Liver (tissue), 9 donors: ENCODE measurements around the gene PDLIM4. TPM values are rescaled to one million over a fixed set of nuclear protein-coding genes. Genes with fewer than 3 reads are reported as not detected.
A peak's percentile ranks its signal among the peaks of the same experiment; 100 is the strongest.

Experiments
- DNase-seq: peaks from one replicate; pipeline ENCODE4 v3.0.0-alpha.2; 2017; ENCODE audit warnings: low spot score
- H3K27ac ChIP-seq, 2 donors: one replicate each; pipeline ENCODE4 v1.7.0; 2013; ENCODE audit warnings: inconsistent platforms in 2 of 2, low read length in 2 of 2, control low read depth in 1 of 2, low read depth in 1 of 2, mild to moderate bottlenecking in 1 of 2
- H3K27me3 ChIP-seq, 4 donors: one replicate each; pipeline versions ENCODE4 v1.6.1 to v1.7.0; 2013; ENCODE audit warnings: low read length in 3 of 4, inconsistent platforms in 1 of 4, mild to moderate bottlenecking in 1 of 4, moderate library complexity in 1 of 4; ENCODE audit not compliant: control insufficient read depth in 4 of 4, insufficient read depth in 4 of 4
- H3K36me3 ChIP-seq, 4 donors: one replicate each; pipeline versions ENCODE4 v1.6.1 to v1.7.0; 2013; ENCODE audit warnings: low read length in 3 of 4, mild to moderate bottlenecking in 3 of 4, low read depth in 1 of 4, moderate library complexity in 1 of 4; ENCODE audit not compliant: control insufficient read depth in 4 of 4, insufficient read depth in 3 of 4
- H3K4me1 ChIP-seq, 4 donors: one replicate each; pipeline versions ENCODE4 v1.6.1 to v1.7.0; 2013; ENCODE audit warnings: low read length in 3 of 4, mild to moderate bottlenecking in 3 of 4, moderate library complexity in 1 of 4; ENCODE audit not compliant: control insufficient read depth in 4 of 4, insufficient read depth in 4 of 4
- H3K4me3 ChIP-seq, 3 donors: one replicate each; pipeline versions ENCODE4 v1.6.1 to v1.7.0; 2013; ENCODE audit warnings: low read length in 3 of 3, control low read depth in 1 of 3, low read depth in 1 of 3, mild to moderate bottlenecking in 1 of 3
- H3K9ac ChIP-seq, 2 donors: one replicate each; pipeline ENCODE4 v1.7.0; 2013; ENCODE audit warnings: low read length in 2 of 2, mild to moderate bottlenecking in 2 of 2, moderate library complexity in 2 of 2, control low read depth in 1 of 2, low read depth in 1 of 2
- H3K9me3 ChIP-seq, 4 donors: one replicate each; pipeline versions ENCODE4 v1.6.1 to v1.7.0; 2013; ENCODE audit warnings: low read length in 3 of 4; ENCODE audit not compliant: control insufficient read depth in 4 of 4
- ATF3 ChIP-seq: IDR thresholded peaks from 2 replicates; pipeline ENCODE4 v1.6.1; 2016; ENCODE audit warnings: antibody characterized with exemption
- EGR1 ChIP-seq, 2 donors: IDR thresholded peaks; 2 replicates each; pipeline ENCODE4 v1.6.1; 2016 to 2018; ENCODE audit warnings: antibody characterized with exemption in 2 of 2, low read depth in 2 of 2
- HNF4A ChIP-seq, 2 donors: conservative IDR thresholded peaks; 2 replicates each; pipeline ENCODE4 v1.6.1; 2016; ENCODE audit warnings: antibody characterized with exemption in 2 of 2, mild to moderate bottlenecking in 2 of 2
- JUND ChIP-seq, 2 donors: IDR thresholded peaks; 2 replicates each; pipeline ENCODE4 v1.6.1; 2016; ENCODE audit warnings: antibody characterized with exemption in 2 of 2
- MAX ChIP-seq: IDR thresholded peaks from 2 replicates; pipeline ENCODE4 v1.6.1; 2016; ENCODE audit warnings: antibody characterized with exemption
- NR2F2 ChIP-seq: IDR thresholded peaks from 2 replicates; pipeline ENCODE4 v1.6.1; 2016; ENCODE audit warnings: antibody characterized with exemption
- RAD21 ChIP-seq, 2 donors: IDR thresholded peaks; 2 replicates each; pipeline ENCODE4 v1.6.1; 2016; ENCODE audit warnings: antibody characterized with exemption in 2 of 2, mild to moderate bottlenecking in 2 of 2
- RXRA ChIP-seq, 2 donors: IDR thresholded peaks; 2 replicates each; pipeline ENCODE4 v1.6.1; 2017 to 2018; ENCODE audit warnings: antibody characterized with exemption in 2 of 2, mild to moderate bottlenecking in 1 of 2
- SP1 ChIP-seq: IDR thresholded peaks from 2 replicates; pipeline ENCODE4 v1.6.1; 2018; ENCODE audit warnings: antibody characterized with exemption, mild to moderate bottlenecking
- TAF1 ChIP-seq: conservative IDR thresholded peaks from 2 replicates; pipeline ENCODE4 v1.6.1; 2016; ENCODE audit warnings: antibody characterized with exemption, mild to moderate bottlenecking
- ZBTB33 ChIP-seq: IDR thresholded peaks from 2 replicates; pipeline ENCODE4 v1.6.1; 2016; ENCODE audit warnings: antibody characterized with exemption
- WGBS: extraction: QIAGEN DNeasy Blood & Tissue Kit; methylation state at CpG from one replicate; pipeline ENCODE4 v1.1.7; 2013; 5-methylcytosine and 5-hydroxymethylcytosine counted together
- polyA plus RNA-seq, 2 donors: library from polyadenylated mRNA; stranded (reverse) in 1 of 2; unstranded in 1 of 2; fragments of 200-250 nt in 1 of 2; fragments of >200 nt in 1 of 2; fragmentation: Nextera tagmentation in 1 of 2; extraction: Ambion mirVana in 1 of 2; gene quantifications; one replicate each; pipeline versions ENCODE4 v1.2.1 to v1.2.3, GENCODE V29; 2013 to 2015
- total RNA-seq, 2 donors: library from RNA; depleted of rRNA; stranded (reverse); fragments of >200 nt; gene quantifications; one replicate each; pipeline ENCODE4 v1.2.3, GENCODE V29; 2014
- TF ChIP-seq, protein P1 (sequence below): IDR thresholded peaks from 2 replicates; pipeline ENCODE4 v1.6.1; 2016; ENCODE audit warnings: antibody characterized with exemption, mild to moderate bottlenecking
- donor health status: healthy.
- donor health status: healthy.
- donor health status: healthy.
- donor health status: healthy.
- donor health status: healthy.

Gene PDLIM4
- total and polyA plus RNA-seq, 4 donors, result 0.25 to 0.93 (median 0.65) TPM

DNA sequence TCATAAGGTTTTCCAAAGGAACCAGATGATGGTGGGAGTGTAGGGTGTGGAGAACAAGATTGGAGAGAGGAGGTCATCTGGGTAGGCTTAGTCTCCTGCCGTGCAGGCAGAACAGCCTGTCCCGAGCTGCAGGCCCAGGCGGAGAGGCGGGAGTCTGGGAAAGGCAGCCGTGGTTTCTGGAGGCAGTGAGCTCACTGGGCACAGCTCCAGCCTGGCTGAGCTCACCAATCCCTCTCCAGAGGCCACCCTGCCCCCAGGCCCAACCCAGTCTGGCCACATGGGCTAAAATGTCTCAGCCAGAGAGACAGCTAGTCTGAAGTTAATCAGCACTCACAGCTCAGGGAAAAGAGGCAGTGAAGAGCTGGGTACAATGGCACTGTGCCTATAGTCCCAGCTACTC, 42.2 kb upstream of the PDLIM4 start:
- Histone ChIP-seq H3K4me3 (no peak overlapping the region), H3K4me1 (no peaks in the 10 kb centered on the region), H3K9ac (no peak overlapping the region), H3K36me3 (peaks cover 0 to 18% (median 3%) of the 10 kb centered on the region in 4 donors), H3K27ac (peak overlapping the region; percentile 34 to 54), H3K9me3 (no peaks in the 10 kb centered on the region), H3K27me3 (no peaks in the 10 kb centered on the region)
- DNase-seq, result no peak
- 76% methylated on average over 5 of the region's 5 CpGs for WGBS
- TF ChIP-seq NR2F2, result peak; percentile 25
- TF ChIP-seq, protein P1, sequence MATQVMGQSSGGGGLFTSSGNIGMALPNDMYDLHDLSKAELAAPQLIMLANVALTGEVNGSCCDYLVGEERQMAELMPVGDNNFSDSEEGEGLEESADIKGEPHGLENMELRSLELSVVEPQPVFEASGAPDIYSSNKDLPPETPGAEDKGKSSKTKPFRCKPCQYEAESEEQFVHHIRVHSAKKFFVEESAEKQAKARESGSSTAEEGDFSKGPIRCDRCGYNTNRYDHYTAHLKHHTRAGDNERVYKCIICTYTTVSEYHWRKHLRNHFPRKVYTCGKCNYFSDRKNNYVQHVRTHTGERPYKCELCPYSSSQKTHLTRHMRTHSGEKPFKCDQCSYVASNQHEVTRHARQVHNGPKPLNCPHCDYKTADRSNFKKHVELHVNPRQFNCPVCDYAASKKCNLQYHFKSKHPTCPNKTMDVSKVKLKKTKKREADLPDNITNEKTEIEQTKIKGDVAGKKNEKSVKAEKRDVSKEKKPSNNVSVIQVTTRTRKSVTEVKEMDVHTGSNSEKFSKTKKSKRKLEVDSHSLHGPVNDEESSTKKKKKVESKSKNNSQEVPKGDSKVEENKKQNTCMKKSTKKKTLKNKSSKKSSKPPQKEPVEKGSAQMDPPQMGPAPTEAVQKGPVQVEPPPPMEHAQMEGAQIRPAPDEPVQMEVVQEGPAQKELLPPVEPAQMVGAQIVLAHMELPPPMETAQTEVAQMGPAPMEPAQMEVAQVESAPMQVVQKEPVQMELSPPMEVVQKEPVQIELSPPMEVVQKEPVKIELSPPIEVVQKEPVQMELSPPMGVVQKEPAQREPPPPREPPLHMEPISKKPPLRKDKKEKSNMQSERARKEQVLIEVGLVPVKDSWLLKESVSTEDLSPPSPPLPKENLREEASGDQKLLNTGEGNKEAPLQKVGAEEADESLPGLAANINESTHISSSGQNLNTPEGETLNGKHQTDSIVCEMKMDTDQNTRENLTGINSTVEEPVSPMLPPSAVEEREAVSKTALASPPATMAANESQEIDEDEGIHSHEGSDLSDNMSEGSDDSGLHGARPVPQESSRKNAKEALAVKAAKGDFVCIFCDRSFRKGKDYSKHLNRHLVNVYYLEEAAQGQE, result no peak
- TF ChIP-seq SP1, result peak; percentile 45
- TF ChIP-seq RXRA (IDR thresholded peaks at IDR 0.05), result no peak
- no peak for TF ChIP-seq RAD21 (IDR thresholded peaks at IDR 0.05)

DNA sequence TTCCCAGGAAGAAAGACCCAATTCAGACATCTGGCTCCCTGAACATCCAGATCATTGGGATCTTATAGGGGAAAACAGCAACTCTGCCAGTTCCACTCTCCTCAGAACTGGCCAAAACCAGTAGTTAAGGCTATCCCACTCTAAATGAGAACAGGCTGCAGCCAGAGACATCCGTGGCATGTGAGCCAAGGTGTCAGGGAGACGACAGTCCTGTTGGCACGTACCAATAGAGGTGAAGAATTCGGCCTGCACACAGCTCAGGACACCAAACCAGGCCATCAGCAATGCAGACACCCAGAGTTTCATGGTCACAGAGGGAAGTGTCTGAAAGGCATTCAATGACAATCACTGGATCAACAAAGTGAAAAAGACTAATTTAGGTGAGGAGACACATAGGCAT, 39.2 kb upstream of the PDLIM4 start:
- Histone ChIP-seq H3K9me3 (no peaks in the 10 kb centered on the region), H3K36me3 (peaks cover 0 to 8% (median under 1%) of the 10 kb centered on the region in 4 donors), H3K9ac (no peak overlapping the region), H3K27ac (no peak overlapping the region), H3K27me3 (no peaks in the 10 kb centered on the region), H3K4me3 (no peak overlapping the region), H3K4me1 (no peaks in the 10 kb centered on the region)
- TF ChIP-seq MAX (no peak), ATF3 (no peak), EGR1 (IDR thresholded peaks at IDR 0.05; ENCODE audit: low read depth in 2 of 2) (no peak), JUND (IDR thresholded peaks at IDR 0.05) (no peak), TAF1 (no peak), RAD21 (IDR thresholded peaks at IDR 0.05) (no peak), ZBTB33 (no peak), NR2F2 (no peak), HNF4A (conservative IDR thresholded peaks at IDR 0.05) (no peak)
- TF ChIP-seq, protein P1, result no peak
- DNase-seq, result no peak
- 95% methylated on average over 4 of the region's 4 CpGs for WGBS
